Fibroblast of pulmonary artery (primary cell): Measurements from ENCODE around the gene EGFL6.
"Not testable (repeated sequence)": the region's sequence is repeated elsewhere in the genome, so short reads cannot be mapped to it uniquely, and the experiment has no call there.

ENCODE experiments used
- DNase-seq: peaks from one replicate; pipeline ENCODE4 v3.0.0-alpha.2; 2010; ENCODE audit warnings: low read depth
- H3K4me3 ChIP-seq: replicated peaks from 2 replicates; pipeline ENCODE4 v1.5.1; 2011; ENCODE audit warnings: low read depth, mild to moderate bottlenecking, control low read depth, low read length, moderate library complexity
- CTCF ChIP-seq: IDR thresholded peaks from 2 replicates; pipeline ENCODE4 v1.5.1; 2011; ENCODE audit warnings: mild to moderate bottlenecking, control low read depth, low read length, inconsistent platforms; ENCODE audit errors: missing control alignments

Gene EGFL6

DNA sequence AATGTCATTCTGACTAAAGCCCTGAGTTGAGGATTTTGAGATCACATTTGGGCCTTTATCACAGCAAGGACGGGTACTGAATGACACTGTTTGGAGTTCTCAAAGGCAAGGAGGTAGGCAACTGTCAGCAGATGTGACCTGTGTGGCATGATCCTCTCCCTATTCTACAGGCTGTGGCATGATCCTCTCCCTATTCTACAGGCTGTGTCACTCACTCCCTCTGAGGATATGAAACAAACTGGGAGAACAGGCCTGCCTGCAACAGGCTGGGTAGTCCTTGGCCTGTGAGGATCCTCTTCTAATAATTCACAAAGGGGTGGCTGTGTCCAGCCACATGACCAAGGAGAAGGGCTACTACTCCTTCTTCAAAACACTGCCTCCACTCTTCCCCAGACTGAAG lies 68.6 kb downstream of the EGFL6 start:
- no peak for TF ChIP-seq CTCF
- H3K4me3 ChIP-seq: no peak overlapping the region
- no peak for DNase-seq

- H3K4me3 ChIP-seq: no peak overlapping the region
- DNase-seq: no peak
- TF ChIP-seq CTCF: no peak
Observed at GRCh38 chrX:13638826-13639225, 69.4 kb downstream of the EGFL6 start.

DNA sequence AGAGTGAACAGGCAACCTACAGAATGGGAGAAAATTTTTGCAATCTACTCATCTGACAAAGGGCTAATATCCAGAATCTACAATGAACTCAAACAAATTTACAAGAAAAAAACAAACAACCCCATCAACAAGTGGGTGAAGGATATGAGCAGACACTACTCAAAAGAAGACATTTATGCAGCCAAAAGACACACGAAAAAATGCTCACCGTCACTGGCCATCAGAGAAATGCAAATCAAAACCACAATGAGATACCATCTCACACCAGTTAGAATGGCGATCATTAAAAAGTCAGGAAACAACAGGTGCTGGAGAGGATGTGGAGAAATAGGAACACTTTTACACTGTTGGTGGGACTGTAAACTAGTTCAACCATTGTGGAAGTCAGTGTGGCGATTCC lies 72.3 kb downstream of the EGFL6 start:
- H3K4me3 ChIP-seq, DNase-seq: not testable (repeated sequence)

- H3K4me3 ChIP-seq: no peak overlapping the region
- no peak for TF ChIP-seq CTCF
- no peak for DNase-seq
Observed at GRCh38 chrX:13645464-13646153, 76.2 kb downstream of the EGFL6 start.

GRCh38 chrX:13646154-13646549 lies 76.8 kb downstream of the EGFL6 start:
- no peak overlapping the region for H3K4me3 ChIP-seq
- DNase-seq: peak; percentile 71
- peak; percentile 70 for TF ChIP-seq CTCF

GRCh38 chrX:13647709-13648212 lies 78.4 kb downstream of the EGFL6 start:
- H3K4me3 ChIP-seq: no peak overlapping the region
- TF ChIP-seq CTCF: no peak
- peak; percentile 87 for DNase-seq

GRCh38 chrX:13648336-13648735 lies 78.9 kb downstream of the EGFL6 start:
- H3K4me3 ChIP-seq, DNase-seq: not testable (repeated sequence)

DNA sequence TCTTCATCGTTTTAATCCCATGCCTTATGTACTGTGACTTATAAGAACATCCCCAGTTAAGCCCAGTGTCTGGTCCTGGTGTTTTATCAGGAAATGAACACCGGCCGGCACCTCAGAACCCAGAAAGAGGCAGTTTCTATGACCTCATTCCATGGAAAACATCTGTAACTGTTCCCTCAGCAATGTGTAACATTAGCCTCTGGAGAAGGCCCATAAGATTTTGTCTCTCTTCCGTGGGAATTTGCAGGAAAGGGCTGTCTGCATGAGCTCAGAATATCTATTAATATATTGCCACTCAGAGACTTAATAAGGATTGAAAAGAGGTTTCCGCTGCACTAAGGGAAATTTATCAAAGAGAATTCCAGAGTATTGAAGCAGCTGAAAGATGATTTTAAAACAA lies 80.4 kb downstream of the EGFL6 start:
- H3K4me3 ChIP-seq: no peak overlapping the region
- peak; percentile 28 for DNase-seq
- no peak for TF ChIP-seq CTCF
